ENCODE results near the gene HIVEP3.

Gene HIVEP3

GRCh38 chr1:41668054-41668660 lies 250.6 kb downstream of the HIVEP3 start:
- TF ChIP-seq, protein P1, sequence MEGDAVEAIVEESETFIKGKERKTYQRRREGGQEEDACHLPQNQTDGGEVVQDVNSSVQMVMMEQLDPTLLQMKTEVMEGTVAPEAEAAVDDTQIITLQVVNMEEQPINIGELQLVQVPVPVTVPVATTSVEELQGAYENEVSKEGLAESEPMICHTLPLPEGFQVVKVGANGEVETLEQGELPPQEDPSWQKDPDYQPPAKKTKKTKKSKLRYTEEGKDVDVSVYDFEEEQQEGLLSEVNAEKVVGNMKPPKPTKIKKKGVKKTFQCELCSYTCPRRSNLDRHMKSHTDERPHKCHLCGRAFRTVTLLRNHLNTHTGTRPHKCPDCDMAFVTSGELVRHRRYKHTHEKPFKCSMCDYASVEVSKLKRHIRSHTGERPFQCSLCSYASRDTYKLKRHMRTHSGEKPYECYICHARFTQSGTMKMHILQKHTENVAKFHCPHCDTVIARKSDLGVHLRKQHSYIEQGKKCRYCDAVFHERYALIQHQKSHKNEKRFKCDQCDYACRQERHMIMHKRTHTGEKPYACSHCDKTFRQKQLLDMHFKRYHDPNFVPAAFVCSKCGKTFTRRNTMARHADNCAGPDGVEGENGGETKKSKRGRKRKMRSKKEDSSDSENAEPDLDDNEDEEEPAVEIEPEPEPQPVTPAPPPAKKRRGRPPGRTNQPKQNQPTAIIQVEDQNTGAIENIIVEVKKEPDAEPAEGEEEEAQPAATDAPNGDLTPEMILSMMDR (IDR thresholded peaks at IDR 0.05; ENCODE audit: low read depth, low read length): no peak
- H3K4me3 ChIP-seq (ENCODE audit: low read depth, low read length): no peak overlapping the region

DNA sequence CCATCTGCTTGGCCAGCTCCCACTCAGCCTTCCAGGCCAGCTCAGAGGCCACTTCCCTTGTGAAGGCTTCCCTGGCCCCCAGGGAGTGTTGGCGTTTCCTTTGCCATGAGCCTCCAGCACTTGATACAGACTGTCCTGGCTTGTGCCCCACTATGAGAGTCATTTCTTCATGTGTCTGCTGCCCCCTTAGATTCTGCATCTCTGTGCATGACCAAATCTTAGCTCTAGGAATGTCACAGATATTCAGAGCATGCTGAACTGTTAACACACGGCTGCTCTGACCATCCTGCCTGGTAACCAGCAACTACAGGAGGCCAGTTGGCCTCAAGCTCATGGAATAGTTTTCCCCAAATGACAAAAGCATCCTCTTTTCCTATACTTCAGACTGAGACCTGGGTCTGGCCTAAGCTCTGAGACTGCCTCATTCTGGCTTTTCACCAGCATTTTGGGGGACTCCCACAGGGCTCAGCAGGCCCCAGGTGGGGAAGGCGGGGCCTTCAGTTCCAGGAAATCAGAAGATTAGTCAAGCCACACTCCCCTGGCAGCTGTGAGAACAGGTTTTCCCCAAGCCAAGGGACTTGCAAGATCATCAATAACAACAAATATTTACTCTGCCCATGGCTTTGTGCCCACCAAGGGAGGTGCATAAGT lies 251.6 kb downstream of the HIVEP3 start:
- TF ChIP-seq, protein P1 (IDR thresholded peaks at IDR 0.05; ENCODE audit: low read depth, low read length): no peak
- no peak overlapping the region for H3K4me3 ChIP-seq (ENCODE audit: low read depth, low read length)

- TF ChIP-seq, protein P1 (IDR thresholded peaks at IDR 0.05; ENCODE audit: low read depth, low read length): no peak
- H3K4me3 ChIP-seq (ENCODE audit: low read depth, low read length): no peak overlapping the region
Measured at GRCh38 chr1:41665962-41666917, 252.5 kb downstream of the HIVEP3 start.

DNA sequence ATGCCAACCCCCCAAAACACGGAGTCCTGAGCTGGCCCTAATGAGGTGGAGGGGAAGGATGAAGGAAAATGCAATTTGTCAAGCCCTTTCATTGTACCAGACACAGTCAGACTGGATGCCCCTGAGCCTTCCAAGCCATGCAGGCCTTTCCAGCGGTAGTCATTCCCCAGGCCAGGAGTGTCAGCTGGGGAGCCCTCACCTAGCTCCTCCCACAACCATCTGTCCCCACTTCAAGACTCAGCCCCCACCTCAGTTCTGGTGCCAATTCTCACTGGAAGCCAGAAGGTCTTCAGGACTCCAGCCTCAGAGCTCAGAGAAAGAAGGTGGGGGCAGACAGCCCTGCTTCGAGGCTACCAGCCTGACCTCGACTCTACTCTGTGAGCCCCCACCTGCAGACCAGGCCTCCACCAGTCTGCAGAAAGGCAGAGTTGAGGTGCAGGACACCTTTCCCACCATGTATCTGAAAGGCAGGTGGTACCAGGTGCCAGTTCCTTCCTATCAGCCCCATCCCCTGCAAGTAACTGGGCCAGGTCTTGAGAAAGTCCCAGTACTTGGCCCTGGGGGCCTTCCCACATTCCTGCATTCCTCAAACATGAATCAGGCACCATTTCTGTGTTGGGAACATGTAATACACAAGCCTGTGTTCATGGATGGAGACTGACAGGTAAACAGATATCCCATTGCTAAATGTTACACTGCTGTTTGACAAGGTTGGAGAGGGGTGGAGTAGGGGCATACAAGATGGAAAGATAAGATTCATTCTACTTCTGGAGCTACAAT lies 253.7 kb downstream of the HIVEP3 start:
- TF ChIP-seq, protein P1 (IDR thresholded peaks at IDR 0.05; ENCODE audit: low read depth, low read length): no peak
- no peak overlapping the region for H3K4me3 ChIP-seq (ENCODE audit: low read depth, low read length)

GRCh38 chr1:41663671-41664400 lies 254.9 kb downstream of the HIVEP3 start:
- no peak overlapping the region for H3K4me3 ChIP-seq (ENCODE audit: low read depth, low read length)
- TF ChIP-seq, protein P1 (IDR thresholded peaks at IDR 0.05; ENCODE audit: low read depth, low read length): no peak

GRCh38 chr1:41662765-41663437 lies 255.8 kb downstream of the HIVEP3 start:
- TF ChIP-seq, protein P1 (IDR thresholded peaks at IDR 0.05; ENCODE audit: low read depth, low read length): no peak
- H3K4me3 ChIP-seq (ENCODE audit: low read depth, low read length): peak overlapping the region; percentile 59

Measured in WI38 (cell line).